Thyroid gland (tissue), 4 donors: ENCODE measurements around the gene STAT1. TPM values are rescaled to one million over a fixed set of nuclear protein-coding genes. Genes with fewer than 3 reads are reported as not detected.

Source experiments
- DNase-seq, 2 donors: peaks; one replicate each; pipeline ENCODE4 v3.0.0-alpha.2; 2019
- H3K27ac ChIP-seq, 3 donors: fragments of 200-600 bp; sonication (generic); 1 replicate in 2 of 3; 2 replicates in 1 of 3; pipeline ENCODE4 v1.5.1; 2016 to 2019; ENCODE audit warnings: mild to moderate bottlenecking in 1 of 3, moderate library complexity in 1 of 3
- H3K27me3 ChIP-seq: fragments of 200-600 bp; sonication (generic); one replicate; pipeline ENCODE4 v1.5.1; 2019
- H3K36me3 ChIP-seq, 2 donors: fragments of 200-600 bp; sonication (generic); one replicate each; pipeline ENCODE4 v1.5.1; 2016 to 2019
- H3K4me1 ChIP-seq, 2 donors: fragments of 200-600 bp; sonication (generic); one replicate each; pipeline ENCODE4 v1.5.1; 2017 to 2019
- H3K4me3 ChIP-seq, 3 donors: fragments of 200-600 bp; sonication (generic); replicated peaks in 1 of 3; 1 replicate in 2 of 3; 2 replicates in 1 of 3; pipeline ENCODE4 v1.5.1; 2016; ENCODE audit warnings: mild to moderate bottlenecking in 1 of 3
- H3K9me3 ChIP-seq: fragments of 200-600 bp; sonication (generic); one replicate; pipeline ENCODE4 v1.5.1; 2017
- POLR2A ChIP-seq, 2 donors: fragments of 450-650 bp; IDR thresholded peaks; one replicate each; pipeline ENCODE4 v1.6.1; 2017; ENCODE audit warnings: antibody characterized with exemption in 2 of 2, mild to moderate bottlenecking in 2 of 2, moderate library complexity in 1 of 2
- WGBS, 2 donors: methylation state at CpG; one replicate each; pipeline ENCODE4 v1.1.5; 2017; 5-methylcytosine and 5-hydroxymethylcytosine counted together
- intact Hi-C: fragments of 100-400 bp; cut with DNase I; formaldehyde crosslinking; loops from one replicate; pipeline ENCODE4 v1.15.1; 2023
- total RNA-seq, 4 donors: library from RNA; depleted of rRNA; stranded (reverse); fragments of >200 nt; gene quantifications; one replicate each; pipeline ENCODE4 v1.2.3, GENCODE V29; 2016
- TF ChIP-seq, protein P1 (sequence below), 6 experiments: fragments of 200-600 bp in 3 of 6; fragments of 450-650 bp in 3 of 6; sonication (generic) in 3 of 6; IDR thresholded peaks; one replicate each; pipeline ENCODE4 v1.5.1; 2016 to 2019; ENCODE audit warnings: antibody characterized with exemption in 6 of 6, mild to moderate bottlenecking in 2 of 6, inconsistent platforms in 1 of 6, moderate library complexity in 1 of 6

STAT1 gene
- total RNA-seq, 4 donors from 2014 or later = 38.0 to 87.7 (median 61.3) TPM

DNA sequence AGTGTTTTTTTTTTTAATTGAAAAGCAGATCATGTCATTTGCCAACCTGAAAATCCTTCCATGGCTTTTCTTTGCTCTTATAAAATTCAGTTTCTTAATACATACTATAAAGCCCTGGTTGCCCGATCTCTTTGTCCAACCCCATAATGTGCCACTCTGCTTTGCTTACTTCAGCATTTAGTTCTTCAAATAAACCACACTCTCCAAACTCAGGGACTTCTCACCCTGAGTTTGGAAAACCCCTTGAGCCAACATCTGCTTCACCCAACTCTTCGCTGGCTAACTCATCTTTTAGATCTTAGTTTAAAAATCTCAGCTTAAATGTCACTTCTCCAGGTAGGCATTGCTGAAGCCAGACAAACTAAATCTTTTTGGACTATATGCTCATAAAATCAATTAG is 1.3 kb upstream of the STAT1 start:
- H3K36me3 ChIP-seq = no peaks in the 10 kb centered on the region
- no peak for DNase-seq
- H3K4me1 ChIP-seq = peaks cover 17 to 28% of the 10 kb centered on the region in 2 donors
- no peak overlapping the region for H3K4me3 ChIP-seq
- no peaks in the 10 kb centered on the region for H3K27me3 ChIP-seq
- no peaks in the 10 kb centered on the region for H3K9me3 ChIP-seq
- intact Hi-C loops = no loop called here
- WGBS, 2 donors = 85 to 95% methylated on average over 2 of the region's 2 CpGs
- TF ChIP-seq POLR2A (IDR thresholded peaks at IDR 0.05) = no peak
- TF ChIP-seq, protein P1, sequence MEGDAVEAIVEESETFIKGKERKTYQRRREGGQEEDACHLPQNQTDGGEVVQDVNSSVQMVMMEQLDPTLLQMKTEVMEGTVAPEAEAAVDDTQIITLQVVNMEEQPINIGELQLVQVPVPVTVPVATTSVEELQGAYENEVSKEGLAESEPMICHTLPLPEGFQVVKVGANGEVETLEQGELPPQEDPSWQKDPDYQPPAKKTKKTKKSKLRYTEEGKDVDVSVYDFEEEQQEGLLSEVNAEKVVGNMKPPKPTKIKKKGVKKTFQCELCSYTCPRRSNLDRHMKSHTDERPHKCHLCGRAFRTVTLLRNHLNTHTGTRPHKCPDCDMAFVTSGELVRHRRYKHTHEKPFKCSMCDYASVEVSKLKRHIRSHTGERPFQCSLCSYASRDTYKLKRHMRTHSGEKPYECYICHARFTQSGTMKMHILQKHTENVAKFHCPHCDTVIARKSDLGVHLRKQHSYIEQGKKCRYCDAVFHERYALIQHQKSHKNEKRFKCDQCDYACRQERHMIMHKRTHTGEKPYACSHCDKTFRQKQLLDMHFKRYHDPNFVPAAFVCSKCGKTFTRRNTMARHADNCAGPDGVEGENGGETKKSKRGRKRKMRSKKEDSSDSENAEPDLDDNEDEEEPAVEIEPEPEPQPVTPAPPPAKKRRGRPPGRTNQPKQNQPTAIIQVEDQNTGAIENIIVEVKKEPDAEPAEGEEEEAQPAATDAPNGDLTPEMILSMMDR (IDR thresholded peaks at IDR 0.05) = no peak
- H3K27ac ChIP-seq = peak overlapping the region in 1 of 3 donors; percentile 97

DNA sequence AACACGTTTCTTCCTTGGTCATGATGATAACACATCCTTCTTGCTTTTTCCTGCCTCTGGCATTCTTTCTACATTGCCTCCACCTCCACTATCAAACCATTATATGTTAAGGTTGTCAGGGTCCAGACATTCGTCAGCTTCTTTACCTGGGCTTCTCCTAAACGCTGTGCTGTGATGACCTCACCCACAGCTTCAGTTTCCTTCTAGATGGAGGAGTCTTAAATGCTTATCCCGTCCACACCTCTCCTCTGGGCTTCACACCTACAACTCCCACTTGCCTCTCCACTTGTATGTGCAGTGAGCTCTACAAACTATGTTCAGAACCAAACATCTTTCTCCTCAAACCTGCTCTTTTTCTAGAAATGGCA is 666 bp upstream of the STAT1 start:
- TF ChIP-seq POLR2A (IDR thresholded peaks at IDR 0.05) = no peak
- TF ChIP-seq, protein P1 (IDR thresholded peaks at IDR 0.05) = no peak
- peak; percentile 12 to 20 for DNase-seq
- H3K9me3 ChIP-seq = no peaks in the 10 kb centered on the region
- WGBS, 2 donors = 29 to 38% methylated on average over 4 of the region's 4 CpGs
- intact Hi-C loops = loop anchor here (5.0 kb wide), 1 partner anchor 132 kb away; the partner anchor contains the start of gene GLS
- peaks cover 17 to 31% of the 10 kb centered on the region in 2 donors for H3K4me1 ChIP-seq
- peak overlapping the region; percentile 88 to 97 (median 93) for H3K27ac ChIP-seq
- peak overlapping the region in 2 of 3 donors; percentile 70 to 80 for H3K4me3 ChIP-seq
- H3K27me3 ChIP-seq = no peaks in the 10 kb centered on the region
- no peaks in the 10 kb centered on the region for H3K36me3 ChIP-seq

DNA sequence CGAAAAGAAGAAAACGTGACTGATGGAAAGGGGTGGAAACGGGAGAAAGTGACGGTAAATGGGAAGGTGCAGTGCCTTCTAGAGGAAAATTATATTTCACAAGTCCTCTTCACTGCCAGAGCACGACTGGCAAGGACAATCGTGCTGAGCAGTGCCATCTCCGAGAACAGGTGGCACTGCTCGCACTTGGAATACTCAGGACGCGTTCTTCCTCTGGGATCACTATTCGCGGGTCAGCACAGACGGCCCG is 364 bp downstream of the STAT1 start:
- no peaks in the 10 kb centered on the region for H3K9me3 ChIP-seq
- peak overlapping the region; percentile 88 to 97 (median 93) for H3K27ac ChIP-seq
- intact Hi-C loops = loop anchor here (5.0 kb wide), 1 partner anchor 131 kb away; the partner anchor contains the start of gene GLS
- H3K36me3 ChIP-seq = peaks cover 4% of the 10 kb centered on the region in 2 donors
- H3K27me3 ChIP-seq = no peaks in the 10 kb centered on the region
- 0% methylated on average over 14 of the region's 14 CpGs for WGBS, 2 donors
- H3K4me1 ChIP-seq = peaks cover 17 to 31% of the 10 kb centered on the region in 2 donors
- H3K4me3 ChIP-seq = peak overlapping the region; percentile 70 to 93 (median 80)
- DNase-seq = no peak
- TF ChIP-seq, protein P1 (IDR thresholded peaks at IDR 0.05) = peak in 1 of 6 experiments; percentile 4
- no peak for TF ChIP-seq POLR2A (IDR thresholded peaks at IDR 0.05)

DNA sequence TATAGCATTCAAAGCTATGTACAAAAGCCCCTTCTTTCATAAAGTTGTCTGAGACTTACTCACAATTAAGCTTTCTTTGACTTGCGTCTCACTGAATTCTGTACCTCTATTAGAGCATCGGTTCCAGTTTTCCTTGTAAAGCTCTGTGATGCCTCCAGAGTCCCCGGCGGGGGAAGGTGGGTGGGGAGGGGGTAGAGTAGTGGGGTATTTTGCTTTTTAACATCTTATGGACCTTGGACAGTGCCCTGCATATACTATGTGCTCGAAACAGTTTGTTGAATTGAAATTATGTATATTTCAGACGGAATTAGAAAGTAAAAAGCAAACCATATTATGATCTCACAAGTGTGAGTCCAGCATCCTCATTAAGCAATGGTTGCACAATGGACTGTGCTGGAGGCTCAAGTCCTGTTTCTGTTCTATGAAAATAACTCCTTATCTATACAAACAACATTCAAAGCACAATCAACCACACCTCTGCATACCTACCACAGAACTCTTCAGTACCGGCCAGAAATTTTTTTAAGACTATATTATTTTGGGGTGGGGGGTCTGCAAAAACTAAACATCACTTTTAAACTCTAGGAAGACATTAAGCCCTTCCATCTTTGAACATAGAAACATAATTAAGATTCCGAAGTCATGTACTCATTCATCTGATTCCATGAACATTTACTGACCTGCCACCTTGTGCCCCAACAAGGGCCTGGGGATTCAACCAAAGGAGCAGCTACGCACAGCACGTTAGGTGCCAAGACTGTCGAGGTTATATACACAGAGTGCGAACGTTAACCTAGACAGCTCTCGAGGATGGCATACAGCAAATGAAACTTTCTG is 908 bp downstream of the STAT1 start:
- intact Hi-C loops = loop anchor here (5.0 kb wide), 1 partner anchor 131 kb away; the partner anchor contains the start of gene GLS
- Histone ChIP-seq H3K4me1 (peaks cover 17 to 31% of the 10 kb centered on the region in 2 donors), H3K4me3 (peak overlapping the region; percentile 70 to 93 (median 80)), H3K27me3 (no peaks in the 10 kb centered on the region), H3K36me3 (peaks cover 4% of the 10 kb centered on the region in 2 donors), H3K27ac (peak overlapping the region; percentile 88 to 97 (median 93)), H3K9me3 (no peaks in the 10 kb centered on the region)
- TF ChIP-seq POLR2A (IDR thresholded peaks at IDR 0.05) = no peak
- TF ChIP-seq, protein P1 (IDR thresholded peaks at IDR 0.05) = no peak
- DNase-seq = peak; percentile 8 to 9
- WGBS, 2 donors = 37% methylated on average over 14 of the region's 14 CpGs

DNA sequence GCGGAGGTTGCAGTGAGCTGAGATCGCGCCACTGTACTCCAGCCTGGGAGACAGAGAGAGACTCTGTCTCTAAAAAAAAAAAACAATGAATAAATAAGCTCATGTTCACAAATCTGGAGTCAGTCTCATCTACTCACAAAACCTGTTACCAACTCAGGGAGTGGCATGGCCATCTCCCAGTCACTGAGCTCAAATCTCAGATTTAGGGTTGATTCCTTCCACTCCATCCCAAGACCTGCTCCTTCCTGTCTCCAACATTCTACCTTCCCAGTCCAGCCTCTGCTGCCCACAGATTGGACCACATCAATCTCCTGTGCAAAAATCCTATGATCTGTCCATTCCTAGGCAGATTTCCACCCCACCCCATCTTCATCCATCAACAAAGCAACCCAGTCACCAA is 1.6 kb downstream of the STAT1 start:
- Histone ChIP-seq H3K9me3 (no peaks in the 10 kb centered on the region), H3K4me1 (peaks cover 17 to 31% of the 10 kb centered on the region in 2 donors), H3K36me3 (peaks cover 4% of the 10 kb centered on the region in 2 donors), H3K27me3 (no peaks in the 10 kb centered on the region), H3K27ac (no peak overlapping the region), H3K4me3 (peak overlapping the region in 1 of 3 donors; percentile 70)
- TF ChIP-seq, protein P1 (IDR thresholded peaks at IDR 0.05) = no peak
- TF ChIP-seq POLR2A (IDR thresholded peaks at IDR 0.05) = no peak
- DNase-seq = no peak
- 96 to 98% methylated on average over 3 of the region's 3 CpGs for WGBS, 2 donors
- intact Hi-C loops = loop anchor here (5.0 kb wide), 1 partner anchor 130 kb away; the partner anchor contains the start of gene GLS
